Suprapubic skin (tissue), 3 donors: ENCODE measurements around the gene ERN1.

Experiments used
- POLR2AphosphoS5 ChIP-seq, 3 donors: sonication (generic); formaldehyde crosslinking; IDR thresholded peaks; one replicate each; pipeline ENCODE4 v1.6.1; 2017; ENCODE audit warnings: antibody characterized with exemption in 3 of 3
- TF ChIP-seq, protein P1 (sequence below), 2 donors: fragments of 200-600 bp in 1 of 2; fragments of 450-650 bp in 1 of 2; sonication (generic) in 1 of 2; IDR thresholded peaks; one replicate each; pipeline ENCODE4 v1.5.1; 2016 to 2019; ENCODE audit warnings: antibody characterized with exemption in 2 of 2, mild to moderate bottlenecking in 1 of 2, moderate library complexity in 1 of 2

- TF ChIP-seq POLR2AphosphoS5 (IDR thresholded peaks at IDR 0.05), result no peak
- TF ChIP-seq, protein P1, sequence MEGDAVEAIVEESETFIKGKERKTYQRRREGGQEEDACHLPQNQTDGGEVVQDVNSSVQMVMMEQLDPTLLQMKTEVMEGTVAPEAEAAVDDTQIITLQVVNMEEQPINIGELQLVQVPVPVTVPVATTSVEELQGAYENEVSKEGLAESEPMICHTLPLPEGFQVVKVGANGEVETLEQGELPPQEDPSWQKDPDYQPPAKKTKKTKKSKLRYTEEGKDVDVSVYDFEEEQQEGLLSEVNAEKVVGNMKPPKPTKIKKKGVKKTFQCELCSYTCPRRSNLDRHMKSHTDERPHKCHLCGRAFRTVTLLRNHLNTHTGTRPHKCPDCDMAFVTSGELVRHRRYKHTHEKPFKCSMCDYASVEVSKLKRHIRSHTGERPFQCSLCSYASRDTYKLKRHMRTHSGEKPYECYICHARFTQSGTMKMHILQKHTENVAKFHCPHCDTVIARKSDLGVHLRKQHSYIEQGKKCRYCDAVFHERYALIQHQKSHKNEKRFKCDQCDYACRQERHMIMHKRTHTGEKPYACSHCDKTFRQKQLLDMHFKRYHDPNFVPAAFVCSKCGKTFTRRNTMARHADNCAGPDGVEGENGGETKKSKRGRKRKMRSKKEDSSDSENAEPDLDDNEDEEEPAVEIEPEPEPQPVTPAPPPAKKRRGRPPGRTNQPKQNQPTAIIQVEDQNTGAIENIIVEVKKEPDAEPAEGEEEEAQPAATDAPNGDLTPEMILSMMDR (IDR thresholded peaks at IDR 0.05), result no peak
These were observed 133.3 kb downstream of the ERN1 start for GRCh38 chr17:63996430-63997182.
